HG02571 (cell line): ENCODE data around the gene LTO1.

Source experiments
- ATAC-seq: cut with Tn5 transposase; IDR thresholded peaks from one replicate; pipeline ENCODE4 v1.9.1; 2021; ENCODE audit warnings: mild to moderate bottlenecking, moderate library complexity; ENCODE audit not compliant: unreplicated experiment

The LTO1 gene

GRCh38 chr11:69682221-69682620, 7.1 kb upstream of the LTO1 start:
- ATAC-seq, result no peak

- no peak for ATAC-seq
Measured at GRCh38 chr11:69680688-69681087, 5.5 kb upstream of the LTO1 start.

GRCh38 chr11:69677749-69678148, 2.6 kb upstream of the LTO1 start:
- no peak for ATAC-seq

- no peak for ATAC-seq
Measured at GRCh38 chr11:69674267-69674885, 777 bp downstream of the LTO1 start.

- ATAC-seq, result no peak
Measured at GRCh38 chr11:69671734-69672465, 3.3 kb downstream of the LTO1 start.

GRCh38 chr11:69670158-69670845, 4.9 kb downstream of the LTO1 start:
- no peak for ATAC-seq

GRCh38 chr11:69669486-69669885, 5.7 kb downstream of the LTO1 start:
- ATAC-seq, result no peak

GRCh38 chr11:69667619-69668604, 7.2 kb downstream of the LTO1 start:
- no peak for ATAC-seq

GRCh38 chr11:69666752-69667536, 8.2 kb downstream of the LTO1 start:
- no peak for ATAC-seq

- no peak for ATAC-seq
Measured at GRCh38 chr11:69666261-69666660, 8.9 kb downstream of the LTO1 start.

GRCh38 chr11:69665669-69666068, 9.5 kb downstream of the LTO1 start:
- no peak for ATAC-seq

- no peak for ATAC-seq
Measured at GRCh38 chr11:69664901-69665300, 10.3 kb downstream of the LTO1 start.

GRCh38 chr11:69664103-69664775, 10.9 kb downstream of the LTO1 start:
- no peak for ATAC-seq

GRCh38 chr11:69663326-69663725, 11.8 kb downstream of the LTO1 start:
- no peak for ATAC-seq

GRCh38 chr11:69662806-69663205, 12.3 kb downstream of the LTO1 start:
- ATAC-seq, result no peak

GRCh38 chr11:69662021-69662698, 13.0 kb downstream of the LTO1 start:
- no peak for ATAC-seq

GRCh38 chr11:69661413-69661715, 13.8 kb downstream of the LTO1 start:
- ATAC-seq, result no peak

GRCh38 chr11:69660001-69660500, 15.1 kb downstream of the LTO1 start:
- no peak for ATAC-seq

GRCh38 chr11:69659591-69659990, 15.6 kb downstream of the LTO1 start:
- ATAC-seq, result no peak
